Hepatic stellate cell (primary cell): ENCODE measurements around the gene PLEKHA6.
A peak's percentile ranks its signal among the peaks of the same experiment; 100 is the strongest.

ENCODE experiments used
- DNase-seq: peaks from one replicate; pipeline ENCODE4 v3.0.0; 2011; ENCODE audit warnings: low spot score

The PLEKHA6 gene

DNA sequence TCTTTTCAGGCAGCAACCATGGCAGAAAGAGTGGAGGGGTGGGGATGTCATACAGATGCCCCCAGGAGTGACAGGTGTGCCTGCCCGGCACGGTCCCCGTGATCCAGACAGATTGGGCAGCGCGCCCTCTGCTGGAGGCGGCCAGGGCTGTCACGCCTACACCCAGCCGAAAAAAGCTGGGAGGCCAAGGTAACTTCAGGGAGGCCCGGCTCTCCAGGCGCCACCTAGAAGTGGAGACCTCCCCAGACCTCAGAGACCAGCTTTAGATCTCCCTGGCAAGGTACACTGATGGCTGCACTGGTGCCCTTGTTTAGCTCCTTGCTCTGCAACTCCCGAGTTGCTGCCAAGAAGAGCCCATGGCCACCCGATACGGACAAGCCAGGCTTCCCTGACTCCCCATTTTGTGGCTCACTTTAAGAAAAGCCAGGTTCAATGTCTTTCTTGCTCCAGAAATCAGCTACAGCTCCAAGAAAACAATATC lies 152.6 kb downstream of the PLEKHA6 start:
- peak; percentile 78 for DNase-seq

DNA sequence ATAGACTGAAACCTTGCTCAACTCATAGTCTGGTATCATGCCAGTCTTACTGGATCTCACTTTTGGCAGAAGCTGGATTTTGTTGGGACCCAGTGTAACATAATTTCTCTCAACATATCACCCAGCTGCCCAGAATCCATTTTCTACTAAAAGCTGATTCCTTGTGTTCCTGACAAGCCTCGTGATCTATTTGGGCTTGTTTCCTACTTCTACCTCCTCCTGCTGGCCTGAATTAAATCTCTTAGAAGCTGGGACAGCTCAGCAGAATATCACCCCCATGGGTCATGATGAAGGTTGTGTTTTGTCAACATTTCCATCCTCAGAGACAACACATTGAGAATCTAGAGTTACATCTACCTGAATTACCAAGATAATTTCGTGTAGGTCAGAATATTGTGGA lies 153.6 kb downstream of the PLEKHA6 start:
- peak; percentile 53 for DNase-seq

DNA sequence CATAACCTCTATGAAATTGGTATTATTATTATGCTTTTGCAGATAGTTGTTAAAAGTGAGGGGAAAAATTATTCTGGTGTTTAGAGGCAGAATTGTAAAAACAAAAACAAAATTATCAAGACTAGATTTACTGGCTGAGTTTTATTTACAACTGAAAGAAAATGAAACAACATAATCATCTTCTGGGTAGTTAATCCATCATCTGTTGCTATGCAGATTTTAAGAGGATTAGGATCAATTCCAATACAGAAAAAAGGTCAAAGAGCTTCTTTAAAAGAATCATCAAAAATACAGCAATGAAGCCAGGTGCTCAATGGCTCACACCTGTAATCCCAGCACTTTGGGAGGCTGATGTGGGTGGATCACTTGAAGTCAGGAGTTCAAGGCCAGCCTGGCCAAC lies 154.2 kb downstream of the PLEKHA6 start:
- DNase-seq, result no peak

DNA sequence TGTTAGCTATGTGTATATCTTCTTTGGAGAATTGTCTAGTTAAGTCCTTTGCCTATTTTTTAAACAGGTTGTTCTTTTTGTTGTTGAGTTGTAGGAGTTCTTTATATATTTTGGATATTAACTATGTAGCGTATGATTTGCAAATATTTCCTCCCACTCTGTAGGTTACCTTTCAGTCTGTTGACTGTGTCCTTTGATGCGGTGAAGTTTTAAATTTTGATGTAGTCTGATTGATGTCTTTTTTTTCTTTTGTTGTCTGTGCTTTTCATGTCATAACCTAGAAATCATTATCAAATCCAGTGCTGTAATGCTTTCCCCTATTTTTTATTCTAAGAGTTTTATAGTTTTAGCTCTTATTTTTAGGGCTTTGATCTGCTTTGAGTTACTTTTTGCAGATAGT lies 154.8 kb downstream of the PLEKHA6 start:
- DNase-seq, result no peak

DNA sequence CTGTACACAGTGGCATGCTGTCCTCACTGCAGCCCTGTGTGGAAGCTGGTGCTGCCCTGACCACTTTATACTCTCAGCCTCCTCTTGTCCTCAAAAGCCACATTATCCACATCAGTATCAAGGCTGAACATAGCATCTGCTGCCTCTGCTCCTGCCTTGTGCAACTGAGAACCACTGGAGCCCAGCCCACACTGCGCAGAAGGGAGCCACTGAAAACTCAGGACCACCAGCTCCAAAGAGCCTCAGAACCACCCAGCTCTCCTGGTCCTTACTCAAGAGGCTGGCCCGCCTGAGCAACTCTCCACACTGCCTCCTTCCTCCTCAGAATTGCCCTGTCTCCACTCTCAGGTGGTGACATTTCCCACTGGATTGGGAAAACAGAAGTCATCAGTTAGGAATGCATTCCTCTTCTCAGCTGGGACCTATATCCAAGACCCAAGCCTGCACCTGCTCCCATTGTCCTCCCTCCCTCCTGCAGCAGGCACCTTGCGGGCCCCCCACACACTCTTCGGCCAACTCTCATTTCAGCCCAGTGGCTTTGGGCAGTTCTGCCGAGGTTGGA lies 156.4 kb downstream of the PLEKHA6 start:
- no peak for DNase-seq

DNA sequence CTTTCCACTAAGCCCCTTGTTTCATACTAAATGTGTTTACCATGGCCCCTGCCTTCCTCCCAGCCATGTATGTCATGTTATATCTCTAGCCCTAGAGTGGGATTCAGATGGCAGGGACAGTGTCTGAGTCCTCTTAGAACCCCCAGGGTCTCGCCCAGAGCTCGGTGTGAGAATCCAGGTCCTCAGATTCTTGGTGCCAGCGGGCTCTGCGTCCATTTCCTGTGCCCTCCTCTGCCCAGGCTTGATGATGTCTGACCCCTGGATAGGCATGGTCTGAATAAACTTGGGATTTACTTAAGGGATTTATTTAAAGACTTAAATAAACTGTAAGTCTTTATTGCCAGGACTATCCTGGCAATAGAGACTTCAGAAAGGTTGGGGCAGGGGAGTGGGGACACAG lies 157.2 kb downstream of the PLEKHA6 start:
- DNase-seq, result no peak

DNA sequence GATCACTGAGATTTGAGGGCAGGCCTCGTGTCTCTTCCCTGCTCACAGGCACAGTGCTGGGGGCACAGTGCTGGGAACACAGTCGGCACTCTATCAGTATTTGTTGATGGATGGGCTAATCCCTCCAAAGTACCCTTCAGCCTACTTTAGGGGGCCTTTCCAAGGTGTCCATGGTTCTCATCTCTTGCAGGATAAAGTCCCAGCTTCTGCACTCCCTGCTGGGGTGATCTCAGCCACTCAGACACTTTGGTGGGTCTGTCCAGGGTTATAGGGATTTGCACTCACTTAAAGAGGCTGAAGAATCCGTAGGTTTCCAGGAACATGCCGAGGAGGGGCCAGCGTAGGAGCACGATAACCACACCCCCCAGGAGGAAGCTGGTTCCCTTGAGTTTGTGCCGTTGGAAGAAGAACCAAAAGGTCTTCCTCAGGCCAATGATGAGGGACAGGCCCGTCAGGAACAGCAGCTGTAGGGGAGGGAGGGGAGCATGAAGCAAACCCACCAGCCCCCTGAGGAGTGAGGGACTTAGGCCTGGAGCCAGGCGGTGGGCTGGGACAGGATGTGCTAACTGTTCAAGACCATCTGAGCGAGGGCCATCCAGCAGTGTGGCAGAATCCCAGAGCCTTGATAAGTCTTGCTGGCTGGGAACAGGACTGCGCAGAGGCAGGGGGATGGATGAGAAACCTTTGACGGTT lies 158.2 kb downstream of the PLEKHA6 start:
- no peak for DNase-seq

DNA sequence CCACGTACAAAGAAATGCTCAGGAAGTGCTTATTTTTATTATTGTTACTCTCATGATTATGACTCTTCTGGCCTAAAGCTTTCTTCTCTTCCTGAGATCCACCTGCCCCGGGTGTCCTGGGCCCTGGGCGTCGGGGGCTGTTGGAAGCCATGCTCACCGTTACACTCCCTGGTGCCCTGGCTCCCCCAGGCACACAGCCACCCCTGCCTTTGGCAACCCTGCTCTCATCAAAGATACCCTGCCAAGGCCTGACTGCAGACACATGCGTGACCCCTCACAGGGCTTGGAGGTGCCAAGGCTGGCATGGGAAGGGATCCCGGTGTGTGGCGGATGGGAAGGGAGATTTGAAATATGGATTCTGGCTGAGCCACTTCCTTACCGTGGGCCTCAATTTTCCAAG lies 160.2 kb downstream of the PLEKHA6 start:
- no peak for DNase-seq

DNA sequence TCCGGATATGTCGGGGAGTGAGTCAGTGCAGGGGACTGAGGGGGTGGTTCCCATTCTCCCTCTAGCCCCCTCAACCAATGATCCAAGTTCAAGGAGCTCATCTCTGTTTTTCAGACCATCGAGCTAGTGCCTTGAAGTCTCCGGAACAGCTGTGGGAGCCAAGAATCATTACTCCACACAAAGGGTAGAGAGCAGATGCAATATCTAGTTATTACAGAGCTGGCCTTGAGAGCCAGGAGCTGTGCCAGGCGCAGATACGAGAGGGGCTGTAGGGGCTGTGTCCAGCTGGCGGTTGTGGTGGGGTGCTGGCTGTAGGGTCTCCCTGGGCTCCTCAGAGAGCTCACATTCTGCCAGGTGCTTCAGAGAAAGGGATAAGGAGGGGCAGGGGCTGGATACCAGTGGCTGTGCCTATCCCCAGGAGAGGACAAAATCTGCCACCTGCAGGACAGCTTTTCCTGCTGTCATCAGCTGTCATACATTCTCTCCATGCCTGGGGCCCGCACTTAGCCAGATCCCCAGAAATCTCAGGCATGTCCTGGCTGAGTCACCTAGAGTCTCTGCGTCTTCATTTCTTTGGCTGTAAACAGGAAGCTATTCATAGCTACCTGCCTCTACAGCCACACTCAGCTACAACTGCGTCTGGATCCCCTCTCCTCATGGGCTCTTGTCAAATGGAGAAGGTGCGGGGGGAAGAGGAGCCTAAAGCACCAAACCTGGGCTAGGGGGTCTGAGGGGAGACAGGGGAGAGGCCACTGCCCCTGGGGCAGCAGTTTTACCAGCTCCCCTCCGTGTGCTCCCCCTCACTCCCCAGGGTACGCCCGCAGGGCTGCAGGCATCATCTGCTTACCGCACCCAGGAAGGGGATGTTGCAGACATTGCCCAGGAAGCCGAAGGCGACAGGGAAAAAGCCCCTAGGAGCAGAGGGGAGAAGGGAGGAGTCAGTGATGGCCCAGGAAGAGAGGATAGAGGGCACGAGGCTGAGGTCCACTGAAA lies 161.1 kb downstream of the PLEKHA6 start:
- DNase-seq, result peak; percentile 89

DNA sequence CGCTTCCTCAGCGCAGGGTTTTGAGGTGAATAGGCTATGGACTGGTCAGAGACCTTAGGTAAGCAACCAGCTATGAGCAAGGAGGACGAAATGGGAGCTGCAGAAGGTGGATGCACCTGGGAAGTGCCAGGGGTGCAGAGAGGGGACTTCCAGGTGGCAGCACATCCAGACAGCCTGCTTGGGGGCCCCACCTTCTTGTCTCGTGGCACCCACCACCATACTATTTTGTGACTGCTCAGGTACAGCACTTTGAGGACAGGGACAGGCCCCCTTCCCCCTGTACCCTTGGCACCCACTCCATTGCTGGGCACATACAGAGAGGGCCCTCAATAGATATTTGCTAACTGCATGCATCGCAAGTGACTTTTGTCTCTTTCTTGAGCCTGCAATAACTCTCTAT lies 162.7 kb downstream of the PLEKHA6 start:
- DNase-seq, result no peak

DNA sequence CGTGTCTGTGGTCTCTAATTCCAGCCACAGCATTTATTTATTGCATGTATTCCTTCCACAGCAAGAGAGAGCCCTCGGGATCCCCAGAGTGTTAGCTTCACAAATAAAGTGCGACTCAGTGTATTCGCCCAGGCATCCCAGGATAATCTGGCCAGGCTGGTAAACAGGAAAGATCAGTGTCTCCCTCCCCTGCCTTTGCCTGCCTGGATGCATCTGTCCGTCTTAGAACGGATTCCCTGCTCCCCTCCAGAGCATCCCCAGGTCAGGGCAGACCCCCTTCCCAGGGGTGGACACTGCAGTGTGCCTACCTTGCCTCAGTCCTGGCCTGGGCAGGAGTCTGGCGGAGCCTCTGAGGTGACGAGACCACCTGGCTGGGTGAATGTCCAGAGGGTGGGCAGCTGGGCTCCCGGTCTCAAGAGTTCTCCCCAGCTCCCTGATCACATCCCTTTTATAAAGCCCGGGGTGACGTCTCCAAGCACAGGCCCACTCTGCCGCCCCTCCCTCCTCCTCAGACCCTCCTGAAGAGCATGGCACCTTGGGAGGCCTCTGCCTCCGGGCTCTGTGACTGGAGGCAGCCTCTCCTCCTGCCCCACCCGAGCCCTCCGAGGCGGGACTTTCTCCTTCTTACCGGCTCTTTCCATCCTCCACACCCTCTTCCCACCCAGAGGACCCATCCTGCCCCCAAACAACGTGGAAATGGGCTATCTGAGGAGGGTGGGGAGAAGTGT lies 163.5 kb downstream of the PLEKHA6 start, which contains the start of gene KISS1:
Gene KISS1 (minus strand): TSS at position 424 of the 728 bp plus-strand sequence. CDS start 3,615 bp downstream, outside the sequence.
- no peak for DNase-seq

DNA sequence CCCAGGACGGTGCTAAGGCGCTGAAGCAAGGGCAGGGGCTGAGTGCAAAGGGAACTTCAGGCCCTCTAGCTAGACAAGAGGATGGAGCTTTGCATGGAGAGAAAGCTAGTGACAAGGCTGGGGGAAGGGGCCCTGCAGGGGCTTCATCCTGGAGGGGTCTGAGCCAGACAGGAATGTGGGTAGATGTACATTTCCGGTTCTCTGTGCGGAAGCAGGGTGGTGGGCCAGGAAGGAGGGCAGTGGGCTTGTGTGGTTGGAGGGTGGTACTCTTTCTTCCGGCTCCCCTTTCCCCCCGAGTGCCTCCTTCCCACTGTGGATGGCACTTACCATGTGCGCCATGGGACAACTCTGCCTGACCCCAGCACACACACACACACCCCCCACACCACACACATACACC lies 165.0 kb downstream of the PLEKHA6 start:
- DNase-seq, result no peak

DNA sequence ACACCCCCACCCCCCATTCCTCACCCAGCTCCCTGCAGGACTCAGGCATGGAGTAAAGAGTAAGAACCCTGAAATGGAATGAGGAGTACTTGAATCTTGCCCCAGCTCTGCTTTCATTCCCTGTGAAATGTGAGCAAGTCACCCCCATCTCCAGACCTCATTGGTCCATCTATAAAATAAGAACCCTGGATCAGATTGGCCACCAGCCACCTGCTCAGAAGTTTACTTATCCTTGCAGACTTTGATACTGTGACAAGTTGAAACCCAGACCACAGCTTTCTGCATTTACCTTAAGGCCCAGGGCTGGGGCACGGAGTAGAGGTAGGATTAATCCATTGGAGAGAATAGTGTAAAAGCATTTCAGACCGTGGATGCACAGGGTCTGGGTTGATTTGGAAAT lies 165.6 kb downstream of the PLEKHA6 start:
- no peak for DNase-seq

DNA sequence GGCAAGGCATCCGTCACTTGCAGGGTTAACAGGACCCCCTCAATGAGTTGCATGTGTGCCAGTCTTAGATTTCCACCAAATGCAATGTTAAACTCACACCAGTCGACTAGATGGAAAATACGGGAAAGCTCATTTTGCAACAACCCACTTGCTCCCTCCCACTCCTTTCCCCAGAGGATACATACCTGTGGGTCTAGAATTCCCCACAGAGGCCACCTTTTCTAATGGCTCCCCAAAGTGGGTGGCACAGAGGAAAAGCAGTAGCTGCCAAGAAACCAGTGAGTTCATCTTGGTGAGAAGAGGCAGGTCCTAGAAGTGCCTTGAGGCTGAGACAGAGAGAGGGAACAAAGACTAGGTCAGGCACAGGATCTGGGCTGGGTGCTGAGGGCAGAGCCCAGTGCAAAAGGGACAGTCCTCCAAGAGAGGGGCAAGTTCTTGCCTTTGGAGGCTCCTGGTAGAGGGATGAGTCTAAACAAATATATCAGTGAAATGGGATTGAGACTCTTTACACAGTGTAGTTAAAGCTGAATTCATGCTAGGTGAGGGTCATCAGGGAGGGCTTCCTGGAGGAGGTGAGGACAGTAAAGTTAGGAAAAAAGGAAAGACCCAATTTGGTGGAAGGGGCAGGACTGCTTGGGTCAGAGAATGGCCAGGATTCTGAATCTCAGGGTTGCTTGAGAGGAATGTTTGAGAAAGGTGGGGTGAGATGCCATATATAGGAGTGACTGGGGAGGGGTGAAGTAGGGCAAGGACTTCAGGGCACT lies 167.0 kb downstream of the PLEKHA6 start:
- DNase-seq, result no peak

DNA sequence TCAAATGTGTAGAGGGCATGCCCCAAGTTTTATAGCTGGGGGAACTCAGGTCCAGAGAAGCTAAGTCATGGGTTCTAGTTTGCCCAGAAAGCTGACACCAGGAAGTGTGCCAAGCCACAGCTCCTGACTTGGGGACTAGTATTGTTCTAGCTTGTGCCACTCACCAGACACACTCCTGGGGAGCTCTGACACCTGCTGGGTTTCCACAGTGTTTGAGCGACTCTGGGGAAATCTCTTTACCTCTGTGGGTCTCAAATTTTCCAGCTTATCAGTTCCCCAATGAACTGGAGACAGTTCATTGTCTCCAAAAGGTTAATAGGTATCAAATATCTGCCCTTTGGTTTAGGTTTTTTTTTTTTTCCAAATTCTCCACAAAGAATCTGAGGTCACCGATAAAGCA lies 167.7 kb downstream of the PLEKHA6 start:
- no peak for DNase-seq

DNA sequence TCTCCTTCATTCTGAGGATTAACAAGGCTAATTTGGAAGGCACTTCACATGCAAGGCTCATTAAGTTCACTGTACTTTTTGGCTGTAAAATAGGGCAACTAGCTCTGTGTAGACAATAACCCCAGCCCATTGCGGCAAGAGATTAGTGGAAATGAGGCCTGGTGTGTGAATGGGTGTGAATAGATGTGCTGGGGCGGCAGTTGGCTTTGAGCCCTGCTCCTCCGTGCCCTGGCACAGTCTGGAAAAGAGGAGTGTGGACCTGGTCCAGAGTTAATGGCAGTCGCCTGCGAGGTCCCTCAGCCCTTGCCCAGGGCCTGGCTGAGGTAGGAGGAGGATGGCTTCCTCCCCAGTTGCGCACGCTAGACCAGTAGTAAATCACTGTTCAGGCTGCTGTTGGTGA lies 168.3 kb downstream of the PLEKHA6 start:
- DNase-seq, result no peak

DNA sequence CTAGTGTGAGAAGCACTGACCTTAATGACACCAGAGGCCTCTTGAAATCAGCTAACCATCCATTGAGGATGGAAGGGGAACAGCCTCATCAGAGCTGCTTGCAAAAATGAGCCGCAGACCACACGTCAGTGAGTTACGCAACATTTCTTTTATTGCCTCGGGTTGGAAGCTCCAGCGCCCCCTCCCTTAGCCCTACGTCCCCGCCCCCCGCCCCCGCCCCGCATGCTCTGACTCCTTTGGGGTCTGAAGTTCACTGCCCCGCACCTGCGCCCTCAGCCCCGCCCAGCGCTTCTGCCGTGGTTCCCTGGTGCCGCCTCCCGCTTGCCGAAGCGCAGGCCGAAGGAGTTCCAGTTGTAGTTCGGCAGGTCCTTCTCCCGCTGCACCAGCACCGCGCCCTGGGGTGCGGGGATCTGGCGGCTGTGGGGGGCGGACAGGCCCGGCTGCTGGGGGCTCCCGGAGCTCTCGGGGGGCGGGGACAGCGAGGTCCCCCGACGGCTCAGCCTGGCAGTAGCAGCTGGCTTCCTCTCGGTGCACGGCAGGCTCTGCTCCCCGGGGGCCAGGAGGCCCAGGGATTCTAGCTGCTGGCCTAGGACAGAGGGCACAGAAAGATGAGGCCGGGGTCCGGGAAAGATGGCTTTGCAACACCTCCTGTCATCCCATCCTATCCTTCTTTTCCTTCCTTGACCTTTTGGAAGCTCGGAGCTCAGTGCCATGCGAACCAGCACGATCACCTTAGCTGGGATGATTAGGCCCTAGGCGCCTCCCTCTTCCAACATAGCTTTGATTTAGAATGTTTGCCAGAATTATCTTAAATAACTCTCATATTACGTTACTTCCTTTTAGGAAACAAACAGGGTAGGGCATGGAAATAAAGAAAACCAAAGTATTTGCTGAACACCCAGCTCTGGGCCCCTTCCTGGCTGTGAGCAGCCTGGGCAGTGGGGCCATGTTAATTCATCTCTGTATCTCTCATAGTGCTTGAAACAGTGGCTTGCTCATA lies 169.2 kb downstream of the PLEKHA6 start:
- DNase-seq, result peak; percentile 40

DNA sequence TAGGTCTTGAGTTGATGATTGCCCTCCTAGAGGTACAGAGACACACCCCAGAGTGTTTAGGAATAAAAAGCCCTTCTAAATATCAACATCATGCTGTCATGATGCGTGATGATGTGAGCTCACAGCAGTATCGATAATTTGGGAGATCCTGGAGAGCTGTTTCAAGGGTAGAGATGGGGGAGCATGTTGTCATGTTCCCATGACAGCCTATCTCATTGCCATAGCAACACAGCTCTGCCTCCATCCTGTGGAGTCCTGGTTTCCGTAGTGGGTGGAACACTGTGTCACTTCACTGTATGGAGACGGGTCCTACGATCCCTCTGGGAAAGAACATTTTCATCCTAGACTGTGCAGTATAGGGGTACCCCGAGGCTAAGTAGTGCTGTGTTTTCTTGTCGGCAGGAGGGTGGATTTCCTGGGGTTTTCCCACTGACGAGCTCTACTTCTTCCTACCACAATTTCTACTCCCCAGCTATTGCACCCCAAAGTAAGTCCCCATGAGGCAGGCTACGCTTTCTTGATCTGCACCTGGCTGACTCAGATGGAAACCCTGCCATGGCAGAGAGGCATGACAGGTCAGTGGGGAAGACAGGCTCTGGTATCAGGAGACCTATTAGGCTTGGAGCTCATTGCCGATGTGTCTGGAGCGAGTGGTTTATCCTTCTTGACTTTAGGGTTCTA lies 170.6 kb downstream of the PLEKHA6 start:
- no peak for DNase-seq

DNA sequence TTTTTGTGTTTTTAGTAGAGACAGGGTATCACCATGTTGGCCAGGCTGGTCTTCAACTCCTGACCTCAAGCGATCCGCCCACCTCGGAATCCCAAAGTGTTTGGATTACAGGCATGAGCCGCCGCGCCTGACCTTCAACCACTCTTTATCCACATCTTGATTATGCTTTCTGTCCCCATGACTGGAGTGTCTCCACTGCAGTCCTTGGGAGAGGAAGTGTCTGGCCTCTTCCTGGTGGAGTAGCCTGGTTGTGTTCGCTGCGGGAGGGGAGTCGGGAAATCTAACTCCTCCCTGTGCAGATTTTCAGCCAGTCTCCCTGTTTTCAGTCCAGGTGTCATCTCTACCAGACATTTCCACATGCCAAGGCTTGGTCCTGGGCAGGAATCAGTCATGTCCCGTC lies 173.1 kb downstream of the PLEKHA6 start:
- DNase-seq, result no peak
